A549 (cell line): ENCODE results near the gene SECISBP2L. TPM values are rescaled to one million over a fixed set of nuclear protein-coding genes. Genes with fewer than 3 reads are reported as not detected.

Experiments
- ATAC-seq, 2 experiments: fragments of 200-7000 bp in 1 of 2; fragments of >200 bp in 1 of 2; cut with Nextera tagmentation in 1 of 2; cut with Tn5 transposase in 1 of 2; 3 replicates each; pipeline versions ENCODE4 v1.8.0 to v1.9.1; 2018 to 2020; ENCODE audit warnings: mild to moderate bottlenecking in 1 of 2, moderate library complexity in 1 of 2
- CTCF ChIA-PET: fragments of 300-600 bp; sonication (Branson Sonifier 250); formaldehyde crosslinking; extraction: SDS; loops from one replicate; lab custom pipeline; 2021; ENCODE audit warnings: antibody characterized with exemption, inconsistent platforms; lab: Yijun Ruan, JAX
- POLR2A ChIA-PET: fragments of 350-600 bp; formaldehyde crosslinking; extraction: SDS; loops from one replicate; lab custom pipeline; 2021; ENCODE audit warnings: antibody characterized with exemption, inconsistent platforms; lab: Yijun Ruan, JAX
- DNase-seq, 2 experiments: peaks; one replicate each; pipeline versions ENCODE4 v3.0.0 to v3.0.0-alpha.2; 2011 to 2016; ENCODE audit warnings: low read depth in 1 of 2, low spot score in 1 of 2
- FAIRE-seq: peaks from 2 replicates; lab custom pipeline; 2011; peaks lifted over from hg19 to GRCh38; lab: Jason Lieb, UNC
- H3K27ac ChIP-seq, 2 experiments: fragments of >200 bp; sonication (Bioruptor Twin); formaldehyde crosslinking; 3 replicates each; pipeline ENCODE4 v1.5.1; 2016 to 2017
- H3K4me1 ChIP-seq: fragments of >200 bp; sonication (Bioruptor Twin); formaldehyde crosslinking; 3 replicates; pipeline ENCODE4 v1.6.1; 2016
- H3K4me2 ChIP-seq: fragments of >200 bp; sonication (Bioruptor Twin); formaldehyde crosslinking; 3 replicates; pipeline ENCODE4 v1.6.1; 2016
- H3K4me3 ChIP-seq: fragments of >200 bp; sonication (Bioruptor Twin); formaldehyde crosslinking; 3 replicates; pipeline ENCODE4 v1.5.1; 2016
- H3K9me3 ChIP-seq: fragments of >200 bp; sonication (Bioruptor Twin); formaldehyde crosslinking; 3 replicates; pipeline ENCODE4 v1.6.1; 2016
- BHLHE40 ChIP-seq: IDR thresholded peaks from 2 replicates; pipeline ENCODE4 v1.6.1; 2012; ENCODE audit warnings: low read depth, low read length, inconsistent platforms
- CHD4 ChIP-seq: fragments of 200-600 bp; sonication (generic); IDR thresholded peaks from 2 replicates; pipeline ENCODE4 v1.6.1; 2016; ENCODE audit warnings: antibody characterized with exemption, mild to moderate bottlenecking, borderline replicate concordance
- CTCF ChIP-seq: fragments of >200 bp; sonication (Bioruptor Twin); formaldehyde crosslinking; IDR thresholded peaks from 3 replicates; pipeline ENCODE4 v1.5.1; 2016
- GATA3 ChIP-seq: IDR thresholded peaks from 2 replicates; pipeline ENCODE4 v1.6.1; 2012; ENCODE audit warnings: borderline replicate concordance
- HDAC2 ChIP-seq: fragments of 200-600 bp; sonication (generic); IDR thresholded peaks from 2 replicates; pipeline ENCODE4 v1.6.1; 2016
- HEYL ChIP-seq: fragments of 250-450 bp; sonication (Bioruptor Pico); IDR thresholded peaks from 2 replicates; pipeline ENCODE4 v1.8.0; 2021; ENCODE audit warnings: mild to moderate bottlenecking, moderate library complexity
- HMGXB4 ChIP-seq: fragments of 250-450 bp; sonication (Bioruptor Pico); IDR thresholded peaks from 2 replicates; pipeline ENCODE4 v1.5.0; 2021; ENCODE audit warnings: mild to moderate bottlenecking, moderate library complexity, borderline replicate concordance
- HOXB5 ChIP-seq: fragments of 250-450 bp; sonication (Bioruptor Pico); IDR thresholded peaks from 2 replicates; pipeline ENCODE4 v1.5.0; 2020; ENCODE audit warnings: mild to moderate bottlenecking, moderate library complexity
- JUN ChIP-seq, 2 experiments: fragments of >200 bp; sonication (Bioruptor Twin); formaldehyde crosslinking; IDR thresholded peaks; 2 replicates in 1 of 2; 3 replicates in 1 of 2; pipeline ENCODE4 v1.6.1; 2016 to 2017
- MAX ChIP-seq: IDR thresholded peaks from 2 replicates; pipeline ENCODE4 v1.6.1; 2012
- MAZ ChIP-seq: fragments of 150-350 bp; IDR thresholded peaks from 2 replicates; pipeline ENCODE4 v1.6.1; 2014; ENCODE audit warnings: antibody characterized with exemption, low read depth, low read length, borderline replicate concordance
- NFE2L2 ChIP-seq: fragments of 150-350 bp; conservative IDR thresholded peaks from 2 replicates; pipeline ENCODE4 v1.6.1; 2014; ENCODE audit warnings: low read length
- PBX3 ChIP-seq: IDR thresholded peaks from 2 replicates; pipeline ENCODE4 v1.6.1; 2012
- PHF8 ChIP-seq: fragments of 200-600 bp; sonication (generic); IDR thresholded peaks from 2 replicates; pipeline ENCODE4 v1.6.1; 2016; ENCODE audit warnings: low read depth, mild to moderate bottlenecking, antibody characterized with exemption, moderate library complexity, borderline replicate concordance
- POLR2A ChIP-seq: IDR thresholded peaks from 2 replicates; pipeline ENCODE4 v1.6.1; 2012; ENCODE audit warnings: mild to moderate bottlenecking, low read length
- RAD21 ChIP-seq, 2 experiments: fragments of >200 bp in 1 of 2; sonication (Bioruptor Twin) in 1 of 2; formaldehyde crosslinking in 1 of 2; IDR thresholded peaks in 1 of 2; conservative IDR thresholded peaks in 1 of 2; 2 replicates in 1 of 2; 3 replicates in 1 of 2; pipeline ENCODE4 v1.6.1; 2012 to 2018; ENCODE audit warnings: inconsistent platforms in 1 of 2
- RNF2 ChIP-seq: fragments of 200-600 bp; sonication (generic); IDR thresholded peaks from 2 replicates; pipeline ENCODE4 v1.6.1; 2016; ENCODE audit warnings: low read depth, mild to moderate bottlenecking, antibody characterized with exemption, moderate library complexity, borderline replicate concordance
- SMC3 ChIP-seq: fragments of >200 bp; sonication (Bioruptor Twin); formaldehyde crosslinking; IDR thresholded peaks from 3 replicates; pipeline ENCODE4 v1.6.1; 2018; ENCODE audit warnings: inconsistent platforms
- SREBF2 ChIP-seq: fragments of 450-650 bp; IDR thresholded peaks from 2 replicates; pipeline ENCODE4 v1.6.1; 2014; ENCODE audit warnings: mild to moderate bottlenecking, moderate library complexity
- ZSCAN20 ChIP-seq: fragments of 250-450 bp; sonication (Bioruptor Pico); IDR thresholded peaks from 2 replicates; pipeline ENCODE4 v1.8.0; 2022; ENCODE audit warnings: mild to moderate bottlenecking, moderate library complexity
- WGBS: methylation state at CpG from one replicate; pipeline ENCODE4 v1.1.6; 2017; ENCODE audit errors: missing lambda C conversion rate; 5-methylcytosine and 5-hydroxymethylcytosine counted together
- polyA minus RNA-seq: library from RNA; depleted of rRNA, polyadenylated mRNA; stranded (reverse); fragments of >200 nt; gene quantifications from 2 replicates; pipeline ENCODE4 v1.2.3, GENCODE V29; 2011; rRNA and poly(A)+ RNA removed
- polyA plus RNA-seq, 4 experiments: library from polyadenylated mRNA; depleted of rRNA in 3 of 4; stranded (reverse); fragments of >200 nt; fragmentation: RNase III in 1 of 4; extraction: RNeasy Plus Mini Kit Qiagen cat#74134 plus additional on column Dnase treatment in 1 of 4; gene quantifications; 2 replicates in 3 of 4; 3 replicates in 1 of 4; pipeline ENCODE4 v1.2.3, GENCODE V29; 2011 to 2017

SECISBP2L gene
- 15.0 and 18.8 TPM in 2 replicates for polyA plus RNA-seq (2011; rRNA removed)
- polyA plus RNA-seq (2012; cell fraction: cytosol; rRNA removed), result 1.7 and 2.7 TPM in 2 replicates
- polyA plus RNA-seq (2012; cell fraction: nucleus; rRNA removed), result 1.6 and 2.1 TPM in 2 replicates
- 6.4 to 7.5 TPM (median 7.2 TPM) in 3 replicates for polyA plus RNA-seq (2017; fragmentation: RNase III; extraction: RNeasy Plus Mini Kit Qiagen cat#74134 plus additional on column Dnase treatment)
- 29.9 and 31.0 TPM in 2 replicates for polyA minus RNA-seq

- 16% methylated on average over 21 of the region's 50 CpGs for WGBS
- FAIRE-seq, result no peak
- peak; percentile 81 to 93 for DNase-seq
- Histone ChIP-seq H3K27ac (peak within 1 kb of the TSS; percentile 88 to 93), H3K9me3 (no peaks in the 10 kb centered on the region), H3K4me1 (peaks cover 22% of the 10 kb centered on the region; the same call in 2 of the 3 replicates), H3K4me2 (peak within 1 kb of the TSS; percentile 97), H3K4me3 (peak within 1 kb of the TSS; percentile 99)
- POLR2A ChIA-PET, result interaction anchor here (1.3 kb wide), 1 partner anchor 169 kb away, joined by 6 read pairs; the partner anchor contains the start of gene EID1
- CTCF ChIA-PET, result interaction anchor here (0.6 to 1.5 kb wide), 9 partner anchors 10 to 1100 kb away, joined by 3 to 6 read pairs (median 3); no protein-coding TSS in a partner anchor
- peak; percentile 49; the same call in 1 of the 2 replicates for TF ChIP-seq PHF8
- peak in 1 of 2 experiments; percentile 50; a peak in 2 of 5 replicates for TF ChIP-seq JUN (IDR thresholded peaks at IDR 0.05)
- no peak for TF ChIP-seq BHLHE40
- no peak for TF ChIP-seq SREBF2
- TF ChIP-seq GATA3, result peak; percentile 49; the same call in 1 of the 2 replicates
- TF ChIP-seq RNF2, result no peak
- peak; percentile 34 for TF ChIP-seq CTCF
- TF ChIP-seq HEYL, result no peak
- TF ChIP-seq SMC3, result peak; percentile 45; the same call in 2 of the 3 replicates
- peak in 1 of 2 experiments; percentile 23; a peak in 3 of 5 replicates for TF ChIP-seq RAD21 (conservative IDR thresholded peaks at IDR 0.05 in 1 of 2, IDR thresholded peaks at IDR 0.05 in 1 of 2)
- TF ChIP-seq MAX, result peak; percentile 38; the same call in 1 of the 2 replicates
- no peak for TF ChIP-seq NFE2L2
- TF ChIP-seq HDAC2, result no peak
- peak; percentile 17; the same call in 1 of the 2 replicates for TF ChIP-seq POLR2A
- peak; percentile 68; the same call in 1 of the 2 replicates for TF ChIP-seq MAZ
- no peak for TF ChIP-seq ZSCAN20 (CRISPR knock-in tag)
- peak; percentile 95 for TF ChIP-seq PBX3
- peak; percentile 99 for ATAC-seq
Observed at GRCh38 chr15:49046220-49047102, at the start of gene SECISBP2L. Gene SECISBP2L (minus strand): TSS chr15:49046446. CDS start chr15:49046299, 147 bp downstream.

GRCh38 chr15:49094923-49095322 is 48.7 kb upstream of the SECISBP2L start:
- 0 out of 3 replicates have a peak, but pooled peaks cover 3% of the 10 kb centered on the region for H3K4me1 ChIP-seq
- WGBS, result 85% methylated on average over 1 of the region's 1 CpG
- FAIRE-seq (no peak), ATAC-seq (no peak), DNase-seq (no peak)
- POLR2A ChIA-PET, result interaction anchor here (0.7 kb wide), 1 partner anchor 18 kb away, joined by 5 read pairs; no protein-coding TSS in a partner anchor
- H3K9me3 ChIP-seq, result no peaks in the 10 kb centered on the region
- H3K4me3 ChIP-seq, result no peak overlapping the region
- H3K27ac ChIP-seq, result no peak overlapping the region
- TF ChIP-seq CHD4 (no peak), HMGXB4 (CRISPR knock-in tag) (no peak), HOXB5 (CRISPR knock-in tag) (no peak), BHLHE40 (no peak), SMC3 (no peak)
- H3K4me2 ChIP-seq, result no peak overlapping the region
- CTCF ChIA-PET, result no interaction called here
